Measurements from ENCODE around the gene PCDHA10. TPM values are rescaled to one million over a fixed set of nuclear protein-coding genes. Genes with fewer than 3 reads are reported as not detected.
"Not testable (repeated sequence)": the region's sequence is repeated elsewhere in the genome, so short reads cannot be mapped to it uniquely, and the experiment has no call there.

The PCDHA10 gene, protein sequence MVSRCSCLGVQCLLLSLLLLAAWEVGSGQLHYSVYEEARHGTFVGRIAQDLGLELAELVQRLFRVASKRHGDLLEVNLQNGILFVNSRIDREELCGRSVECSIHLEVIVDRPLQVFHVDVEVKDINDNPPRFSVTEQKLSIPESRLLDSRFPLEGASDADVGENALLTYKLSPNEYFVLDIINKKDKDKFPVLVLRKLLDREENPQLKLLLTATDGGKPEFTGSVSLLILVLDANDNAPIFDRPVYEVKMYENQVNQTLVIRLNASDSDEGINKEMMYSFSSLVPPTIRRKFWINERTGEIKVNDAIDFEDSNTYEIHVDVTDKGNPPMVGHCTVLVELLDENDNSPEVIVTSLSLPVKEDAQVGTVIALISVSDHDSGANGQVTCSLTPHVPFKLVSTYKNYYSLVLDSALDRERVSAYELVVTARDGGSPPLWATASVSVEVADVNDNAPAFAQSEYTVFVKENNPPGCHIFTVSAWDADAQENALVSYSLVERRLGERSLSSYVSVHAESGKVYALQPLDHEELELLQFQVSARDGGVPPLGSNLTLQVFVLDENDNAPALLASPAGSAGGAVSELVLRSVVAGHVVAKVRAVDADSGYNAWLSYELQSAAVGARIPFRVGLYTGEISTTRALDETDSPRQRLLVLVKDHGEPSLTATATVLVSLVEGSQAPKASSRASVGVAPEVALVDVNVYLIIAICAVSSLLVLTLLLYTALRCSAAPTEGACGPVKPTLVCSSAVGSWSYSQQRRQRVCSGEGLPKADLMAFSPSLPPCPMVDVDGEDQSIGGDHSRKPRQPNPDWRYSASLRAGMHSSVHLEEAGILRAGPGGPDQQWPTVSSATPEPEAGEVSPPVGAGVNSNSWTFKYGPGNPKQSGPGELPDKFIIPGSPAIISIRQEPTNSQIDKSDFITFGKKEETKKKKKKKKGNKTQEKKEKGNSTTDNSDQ
- 0.02 TPM in 2 replicates for polyA plus RNA-seq (2012; rRNA removed)
- polyA plus RNA-seq (2012; cell fraction: cytosol; rRNA removed) = 0.03 TPM in 2 replicates
- 0.07 and 0.10 TPM in 2 replicates for polyA plus RNA-seq (2012; cell fraction: nucleus; rRNA removed)

GRCh38 chr5:140855772-140856674, at the start of gene PCDHA10:
TSS of gene PCDHA10 (plus strand) at chr5:140855897. CDS start at chr5:140856049, 152 bp downstream.
- ChIA-PET CTCF (interaction anchor here (1.3 to 2.4 kb wide), 3 partner anchors 14 to 185 kb away, joined by 3 to 10 read pairs (median 7); partner anchors contain the start of gene PCDHAC1), POLR2A (no interaction called here)
- no peaks in the 10 kb centered on the region for H3K9me2 ChIP-seq
- no peaks in the 10 kb centered on the region for H3F3A ChIP-seq (replicated peaks; ENCODE audit: insufficient read depth)
- H4K20me1 ChIP-seq (ENCODE audit: insufficient read depth) = no peaks in the 10 kb centered on the region
- no peak within 1 kb of the TSS for H3K4me2 ChIP-seq
- no peak within 1 kb of the TSS for H2AFZ ChIP-seq (ENCODE audit: low read depth)
- H3K4me1 ChIP-seq (ENCODE audit: control insufficient read depth in 1 of 2, insufficient read depth in 2 of 2, low read depth in 1 of 2, low read length in 1 of 2) = no peaks in the 10 kb centered on the region
- no peaks in the 10 kb centered on the region for H3K79me2 ChIP-seq (ENCODE audit: insufficient read depth)
- H3K9me3 ChIP-seq = no peaks in the 10 kb centered on the region
- no peaks in the 10 kb centered on the region for H3K27me3 ChIP-seq (ENCODE audit: insufficient read depth)
- no peak within 1 kb of the TSS for H3K27ac ChIP-seq (ENCODE audit: low read depth in 2 of 2, low read length in 1 of 2)
- TF ChIP-seq CHD2 (IDR thresholded peaks at IDR 0.05; ENCODE audit: low read length, partially characterized antibody) = no peak
- peak; percentile 40; the same call in 1 of the 2 replicates for TF ChIP-seq RAD21 (IDR thresholded peaks at IDR 0.05; ENCODE audit: low read length)
- TF ChIP-seq CTCF (IDR thresholded peaks at IDR 0.05) = peak; percentile 13; the same call in 1 of the 2 replicates
- 79% methylated on average over 32 of the region's 44 CpGs for WGBS (ENCODE audit: low lambda C conversion rate)
- H3K36me3 ChIP-seq (replicated peaks in 1 of 2; ENCODE audit: control insufficient read depth in 1 of 2, insufficient read depth in 2 of 2, low read length in 1 of 2) = no peaks in the 10 kb centered on the region
- H3K9ac ChIP-seq = no peak within 1 kb of the TSS
- no peak within 1 kb of the TSS for H3K4me3 ChIP-seq (ENCODE audit: low read depth in 2 of 2, low read length in 1 of 2)
- no peak for DNase-seq

DNA sequence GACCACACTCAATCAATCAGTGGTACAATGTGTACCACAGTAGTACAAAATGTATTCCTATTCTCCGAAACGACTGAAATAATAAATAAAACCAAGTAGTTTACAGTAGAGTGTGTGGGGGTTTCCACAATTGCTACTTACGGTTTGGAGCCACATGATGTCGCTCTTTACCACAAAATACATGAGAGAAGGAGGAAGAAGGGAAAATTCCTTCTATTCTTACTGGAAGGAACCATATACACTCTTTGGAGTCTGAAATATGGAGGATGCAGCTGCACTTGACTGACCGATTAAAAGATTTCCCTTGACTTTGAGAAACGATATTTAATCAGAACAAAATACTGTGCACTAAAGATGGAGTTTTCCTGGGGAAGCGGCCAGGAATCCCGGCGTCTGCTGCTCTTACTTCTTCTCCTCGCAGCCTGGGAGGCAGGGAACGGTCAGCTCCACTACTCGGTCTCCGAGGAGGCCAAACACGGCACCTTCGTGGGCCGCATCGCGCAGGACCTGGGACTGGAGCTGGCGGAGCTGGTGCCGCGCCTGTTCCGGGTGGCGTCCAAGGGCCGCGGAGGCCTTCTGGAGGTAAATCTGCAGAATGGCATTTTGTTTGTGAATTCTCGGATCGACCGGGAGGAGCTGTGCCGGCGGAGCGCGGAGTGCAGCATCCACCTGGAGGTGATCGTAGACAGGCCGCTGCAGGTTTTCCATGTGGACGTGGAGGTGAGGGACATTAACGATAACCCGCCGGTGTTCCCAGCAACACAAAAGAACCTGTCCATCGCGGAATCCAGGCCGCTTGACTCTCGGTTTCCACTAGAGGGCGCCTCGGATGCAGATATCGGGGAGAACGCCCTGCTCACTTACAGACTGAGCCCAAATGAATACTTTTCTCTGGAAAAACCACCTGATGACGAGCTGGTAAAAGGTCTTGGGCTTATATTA, 48.6 kb upstream of the PCDHA10 start, which contains the start of gene PCDHA4:
PCDHA4 (plus strand) TSS at position 235 of the 942 bp plus-strand sequence.
- no peaks in the 10 kb centered on the region for H3K9me3 ChIP-seq
- H3K9ac ChIP-seq = peak within 1 kb of the TSS; percentile 69
- no peaks in the 10 kb centered on the region for H4K20me1 ChIP-seq (ENCODE audit: insufficient read depth)
- H3K27ac ChIP-seq (ENCODE audit: low read depth in 2 of 2, low read length in 1 of 2) = peak within 1 kb of the TSS in 1 of 2 experiments; percentile 77; a peak in 2 of 4 replicates
- ChIA-PET CTCF (interaction anchor here (0.6 to 5.0 kb wide), 39 partner anchors 8 to 416 kb away, joined by 3 to 52 read pairs (median 4); partner anchors contain the start of genes PCDHA1, PCDHA2, PCDHA5 and PCDHA6), POLR2A (interaction anchor here (0.6 kb wide), 1 partner anchor 301 kb away, joined by 4 read pairs; no protein-coding TSS in a partner anchor)
- H3K4me2 ChIP-seq = peak within 1 kb of the TSS; percentile 75
- no peaks in the 10 kb centered on the region for H3K79me2 ChIP-seq (ENCODE audit: insufficient read depth)
- H3K9me2 ChIP-seq = no peaks in the 10 kb centered on the region
- no peaks in the 10 kb centered on the region for H3F3A ChIP-seq (replicated peaks; ENCODE audit: insufficient read depth)
- TF ChIP-seq EP300 (IDR thresholded peaks at IDR 0.05; ENCODE audit: borderline replicate concordance in 1 of 2, low read depth in 1 of 2, low read length in 1 of 2) = no peak
- peak; percentile 45 for TF ChIP-seq SMC3 (IDR thresholded peaks at IDR 0.05; ENCODE audit: low read depth, low read length)
- TF ChIP-seq RAD21 (IDR thresholded peaks at IDR 0.05; ENCODE audit: low read length) = peak; percentile 69
- TF ChIP-seq CTCF (IDR thresholded peaks at IDR 0.05) = peak; percentile 63
- H3K4me3 ChIP-seq (ENCODE audit: low read depth in 2 of 2, low read length in 1 of 2) = peak within 1 kb of the TSS; percentile 63
- H3K4me1 ChIP-seq (ENCODE audit: control insufficient read depth in 1 of 2, insufficient read depth in 2 of 2, low read depth in 1 of 2, low read length in 1 of 2) = no peaks in the 10 kb centered on the region; a peak in 2 of 4 replicates
- peak within 1 kb of the TSS; percentile 90; the same call in 1 of the 2 replicates for H2AFZ ChIP-seq (ENCODE audit: low read depth)
- no peaks in the 10 kb centered on the region for H3K27me3 ChIP-seq (ENCODE audit: insufficient read depth)
- WGBS (ENCODE audit: low lambda C conversion rate) = 37% methylated on average over 30 of the region's 47 CpGs
- DNase-seq = peak; percentile 65
- no peaks in the 10 kb centered on the region for H3K36me3 ChIP-seq (replicated peaks in 1 of 2; ENCODE audit: control insufficient read depth in 1 of 2, insufficient read depth in 2 of 2, low read length in 1 of 2)

- H3K9me3 ChIP-seq; DNase-seq; H3K36me3 ChIP-seq (replicated peaks in 1 of 2; ENCODE audit: control insufficient read depth in 1 of 2, insufficient read depth in 2 of 2, low read length in 1 of 2); H3K9me2 ChIP-seq; H4K20me1 ChIP-seq (ENCODE audit: insufficient read depth); H3K27ac ChIP-seq (ENCODE audit: low read depth in 2 of 2, low read length in 1 of 2); H2AFZ ChIP-seq (ENCODE audit: low read depth); H3K9ac ChIP-seq; H3K79me2 ChIP-seq (ENCODE audit: insufficient read depth); H3F3A ChIP-seq (replicated peaks; ENCODE audit: insufficient read depth); H3K4me1 ChIP-seq (ENCODE audit: control insufficient read depth in 1 of 2, insufficient read depth in 2 of 2, low read depth in 1 of 2, low read length in 1 of 2); H3K27me3 ChIP-seq (ENCODE audit: insufficient read depth); H3K4me2 ChIP-seq; H3K4me3 ChIP-seq (ENCODE audit: low read depth in 2 of 2, low read length in 1 of 2): not testable (repeated sequence)
- POLR2A ChIA-PET = interaction anchor here (0.6 kb wide), 1 partner anchor 300 kb away, joined by 4 read pairs; no protein-coding TSS in a partner anchor
- CTCF ChIA-PET = interaction anchor here (0.6 to 5.0 kb wide), 28 partner anchors 7 to 415 kb away, joined by 3 to 52 read pairs (median 4); partner anchors contain the start of genes PCDHA1, PCDHA2, PCDHA5 and PCDHA8
- WGBS (ENCODE audit: low lambda C conversion rate) = 91% methylated on average over 49 of the region's 62 CpGs
These were observed 47.3 kb upstream of the PCDHA10 start for GRCh38 chr5:140808241-140808888.

All from SK-N-SH (cell line).